ENCODE results near the gene GALNT18. TPM values are rescaled to one million over a fixed set of nuclear protein-coding genes. Genes with fewer than 3 reads are reported as not detected.

Gene GALNT18
- total RNA-seq, 1 donor from 2014 or later = 24.4 TPM

DNA sequence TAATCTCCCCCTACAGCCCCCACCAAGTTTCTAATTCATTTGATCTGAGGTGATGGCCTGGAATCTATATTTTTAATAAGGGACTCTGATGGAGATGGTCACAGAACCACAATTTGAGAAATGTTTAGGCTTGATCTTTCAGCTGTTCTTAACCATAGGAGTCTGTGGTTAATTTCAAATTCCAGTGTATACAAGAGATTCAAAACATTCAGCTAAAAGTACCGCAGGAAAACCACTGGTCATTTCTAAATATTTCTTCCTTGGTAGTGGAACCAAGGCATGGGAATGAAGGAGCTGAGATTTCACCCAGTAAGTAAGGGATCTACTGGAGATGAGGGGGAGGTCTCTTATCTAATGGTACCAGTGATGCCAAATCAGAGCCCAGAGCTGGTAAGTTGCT, 18.3 kb upstream of the GALNT18 start:
- TF ChIP-seq, protein P1, sequence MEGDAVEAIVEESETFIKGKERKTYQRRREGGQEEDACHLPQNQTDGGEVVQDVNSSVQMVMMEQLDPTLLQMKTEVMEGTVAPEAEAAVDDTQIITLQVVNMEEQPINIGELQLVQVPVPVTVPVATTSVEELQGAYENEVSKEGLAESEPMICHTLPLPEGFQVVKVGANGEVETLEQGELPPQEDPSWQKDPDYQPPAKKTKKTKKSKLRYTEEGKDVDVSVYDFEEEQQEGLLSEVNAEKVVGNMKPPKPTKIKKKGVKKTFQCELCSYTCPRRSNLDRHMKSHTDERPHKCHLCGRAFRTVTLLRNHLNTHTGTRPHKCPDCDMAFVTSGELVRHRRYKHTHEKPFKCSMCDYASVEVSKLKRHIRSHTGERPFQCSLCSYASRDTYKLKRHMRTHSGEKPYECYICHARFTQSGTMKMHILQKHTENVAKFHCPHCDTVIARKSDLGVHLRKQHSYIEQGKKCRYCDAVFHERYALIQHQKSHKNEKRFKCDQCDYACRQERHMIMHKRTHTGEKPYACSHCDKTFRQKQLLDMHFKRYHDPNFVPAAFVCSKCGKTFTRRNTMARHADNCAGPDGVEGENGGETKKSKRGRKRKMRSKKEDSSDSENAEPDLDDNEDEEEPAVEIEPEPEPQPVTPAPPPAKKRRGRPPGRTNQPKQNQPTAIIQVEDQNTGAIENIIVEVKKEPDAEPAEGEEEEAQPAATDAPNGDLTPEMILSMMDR (IDR thresholded peaks at IDR 0.05; ENCODE audit: borderline replicate concordance) = no peak
- DNase-seq = no peak
- intact Hi-C loops (cut with micrococcal nuclease) = no loop called here
- Histone ChIP-seq H3K27me3 (ENCODE audit: low read depth) (no peaks in the 10 kb centered on the region), H3K4me3 (no peak overlapping the region), H3K36me3 (no peaks in the 10 kb centered on the region), H3K9me3 (replicated peaks) (peaks cover 5% of the 10 kb centered on the region), H3K27ac (replicated peaks) (no peak overlapping the region), H3K4me1 (no peaks in the 10 kb centered on the region)

DNA sequence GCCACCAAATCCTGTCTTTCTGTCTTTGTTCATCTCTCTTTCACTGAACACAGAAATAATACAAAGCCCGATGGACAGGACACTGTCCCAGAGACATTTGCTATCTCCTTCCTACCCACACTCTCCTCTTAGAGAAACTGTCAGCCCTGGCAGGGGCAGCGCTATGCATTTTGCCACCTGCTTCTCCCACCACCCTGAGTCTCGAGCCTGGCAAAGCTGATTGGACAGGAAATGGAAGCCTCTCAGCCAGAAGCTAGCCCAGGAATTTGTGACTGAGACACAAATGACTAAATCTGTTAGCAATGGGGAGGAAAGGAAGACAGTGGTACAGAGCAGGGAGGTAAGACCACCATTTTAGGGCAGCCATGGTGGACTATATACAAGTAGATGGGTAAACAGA, 14.9 kb upstream of the GALNT18 start:
- Histone ChIP-seq H3K27ac (replicated peaks) (no peak overlapping the region), H3K36me3 (no peaks in the 10 kb centered on the region), H3K9me3 (replicated peaks) (no peaks in the 10 kb centered on the region), H3K27me3 (ENCODE audit: low read depth) (no peaks in the 10 kb centered on the region), H3K4me3 (no peak overlapping the region), H3K4me1 (no peaks in the 10 kb centered on the region)
- no peak for DNase-seq
- TF ChIP-seq, protein P1 (IDR thresholded peaks at IDR 0.05; ENCODE audit: borderline replicate concordance) = no peak
- intact Hi-C loops (cut with micrococcal nuclease) = no loop called here

DNA sequence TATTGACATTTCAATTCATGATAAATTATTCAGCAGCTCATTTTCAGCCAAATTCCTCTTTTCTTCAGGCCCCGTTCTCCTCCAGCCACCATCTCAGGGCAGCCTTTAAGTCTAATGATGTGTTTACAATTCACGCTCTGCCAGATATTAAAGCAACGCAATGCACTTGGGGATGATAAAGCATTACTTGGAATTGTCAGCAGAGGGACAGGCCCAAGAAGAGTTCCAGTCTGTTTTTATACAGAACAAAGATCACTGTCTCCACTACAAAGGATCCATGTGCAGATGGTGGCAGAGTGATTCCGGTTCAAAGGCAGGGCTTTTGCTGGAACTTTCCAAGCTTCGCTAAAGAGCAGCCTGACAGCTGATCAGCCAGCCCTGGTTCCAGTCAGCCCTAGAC, 13.6 kb upstream of the GALNT18 start:
- H3K9me3 ChIP-seq (replicated peaks) = no peaks in the 10 kb centered on the region
- H3K36me3 ChIP-seq = no peaks in the 10 kb centered on the region
- TF ChIP-seq, protein P1 (IDR thresholded peaks at IDR 0.05; ENCODE audit: borderline replicate concordance) = no peak
- H3K27ac ChIP-seq (replicated peaks) = no peak overlapping the region
- H3K4me3 ChIP-seq = no peak overlapping the region
- DNase-seq = no peak
- H3K27me3 ChIP-seq (ENCODE audit: low read depth) = no peaks in the 10 kb centered on the region
- no peaks in the 10 kb centered on the region for H3K4me1 ChIP-seq
- intact Hi-C loops (cut with micrococcal nuclease) = no loop called here

DNA sequence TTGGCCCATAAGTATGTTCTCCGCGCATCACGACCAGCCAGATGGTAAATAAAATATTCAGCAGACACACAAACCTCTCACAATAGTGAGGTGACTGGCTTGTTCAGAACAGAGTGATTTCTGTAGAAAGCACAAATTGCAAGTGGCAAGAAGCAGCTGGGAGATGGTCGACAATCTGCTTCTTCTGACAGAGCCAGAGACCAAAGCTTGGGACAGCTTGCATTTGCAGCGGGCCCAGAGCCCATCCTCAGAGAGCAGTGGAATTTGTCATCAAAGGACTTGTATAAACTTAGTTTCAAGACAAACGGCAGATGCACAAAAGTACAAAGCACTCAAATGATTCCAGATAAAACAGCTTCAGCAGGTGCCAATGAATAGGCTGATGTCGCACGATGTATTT, 7.6 kb upstream of the GALNT18 start:
- Histone ChIP-seq H3K9me3 (replicated peaks) (no peaks in the 10 kb centered on the region), H3K4me1 (no peaks in the 10 kb centered on the region), H3K36me3 (no peaks in the 10 kb centered on the region), H3K27ac (replicated peaks) (no peak overlapping the region), H3K27me3 (ENCODE audit: low read depth) (no peaks in the 10 kb centered on the region), H3K4me3 (no peak overlapping the region)
- intact Hi-C loops (cut with micrococcal nuclease) = no loop called here
- DNase-seq = no peak
- TF ChIP-seq, protein P1 (IDR thresholded peaks at IDR 0.05; ENCODE audit: borderline replicate concordance) = no peak

DNA sequence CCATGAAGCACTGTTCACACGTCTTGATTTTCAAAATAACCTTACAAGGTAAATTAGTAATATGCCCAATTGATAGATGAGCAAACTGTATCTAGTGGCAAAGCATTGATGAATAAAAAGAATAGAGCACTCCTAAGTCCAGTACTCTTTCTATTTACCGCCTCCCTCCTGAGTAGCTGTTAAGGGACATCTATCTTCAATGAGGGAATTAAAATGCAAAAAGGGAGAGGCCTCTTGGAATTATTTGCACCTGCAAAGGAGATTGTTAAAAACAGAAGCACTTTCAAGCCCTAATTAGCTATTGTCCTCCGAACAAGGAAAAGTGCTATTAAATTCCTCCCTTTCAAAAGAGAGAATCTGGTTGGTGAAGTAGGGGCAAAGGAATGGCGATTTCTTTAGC, 6.8 kb upstream of the GALNT18 start:
- peaks cover 7% of the 10 kb centered on the region for H3K4me1 ChIP-seq
- no peaks in the 10 kb centered on the region for H3K36me3 ChIP-seq
- H3K4me3 ChIP-seq = no peak overlapping the region
- no peak for DNase-seq
- TF ChIP-seq, protein P1 (IDR thresholded peaks at IDR 0.05; ENCODE audit: borderline replicate concordance) = no peak
- H3K27me3 ChIP-seq (ENCODE audit: low read depth) = no peaks in the 10 kb centered on the region
- H3K9me3 ChIP-seq (replicated peaks) = no peaks in the 10 kb centered on the region
- intact Hi-C loops (cut with micrococcal nuclease) = no loop called here
- no peak overlapping the region for H3K27ac ChIP-seq (replicated peaks)

DNA sequence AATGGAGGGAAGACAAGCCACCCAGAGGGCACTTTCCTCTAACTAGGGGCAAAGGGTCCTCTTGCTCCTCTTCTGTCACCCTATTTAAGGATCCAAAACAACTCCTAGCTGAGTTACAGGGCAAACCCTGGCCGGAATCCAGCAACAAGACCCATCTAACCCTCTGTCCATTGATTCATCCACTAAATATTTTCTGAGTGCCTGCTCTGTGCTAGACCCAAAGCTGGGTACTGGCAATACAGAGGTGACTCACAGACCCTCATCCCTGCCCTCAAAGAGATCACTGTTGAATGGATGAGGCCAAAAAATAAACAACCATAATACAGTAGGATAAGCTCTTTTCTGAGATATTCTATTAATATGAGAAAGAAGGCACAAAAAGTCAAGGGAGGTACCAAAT, 4.3 kb upstream of the GALNT18 start:
- Histone ChIP-seq H3K36me3 (no peaks in the 10 kb centered on the region), H3K27ac (replicated peaks) (no peak overlapping the region), H3K27me3 (ENCODE audit: low read depth) (no peaks in the 10 kb centered on the region), H3K4me1 (peaks cover 23% of the 10 kb centered on the region), H3K9me3 (replicated peaks) (no peaks in the 10 kb centered on the region), H3K4me3 (no peak overlapping the region)
- TF ChIP-seq, protein P1 (IDR thresholded peaks at IDR 0.05; ENCODE audit: borderline replicate concordance) = no peak
- DNase-seq = no peak
- intact Hi-C loops (cut with micrococcal nuclease) = no loop called here
